HG03066 (cell line): ENCODE data around the gene CYP3A7.
"Not testable (repeated sequence)": the region's sequence is repeated elsewhere in the genome, so short reads cannot be mapped to it uniquely, and the experiment has no call there.

Experiments
- ATAC-seq: cut with Tn5 transposase; IDR thresholded peaks from one replicate; pipeline ENCODE4 v1.9.1; 2021; ENCODE audit warnings: low read depth; ENCODE audit not compliant: unreplicated experiment

Gene CYP3A7

DNA sequence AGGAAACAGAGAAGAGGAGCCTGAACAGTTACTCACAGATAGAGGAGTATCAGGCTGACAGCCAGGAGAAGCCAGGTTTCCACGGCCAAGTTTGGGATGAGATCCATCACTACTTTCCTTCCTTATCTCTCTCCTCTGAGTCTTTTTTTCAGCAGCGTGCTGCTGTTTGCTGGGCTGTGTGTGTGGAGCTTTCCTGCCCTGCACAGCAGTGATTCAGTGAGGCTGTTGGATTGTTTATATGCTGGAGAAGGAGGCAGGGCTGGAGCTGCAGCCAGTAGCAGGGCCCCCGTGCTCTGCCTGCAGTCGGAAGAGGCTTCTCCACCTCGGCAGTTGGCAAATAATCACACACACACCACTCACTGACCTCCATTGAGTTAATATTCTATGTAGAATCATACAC, at the start of gene CYP3A7:
TSS of gene CYP3A7 (minus strand) at position 210 of the 400 bp plus-strand sequence. CDS start at position 107, 103 bp downstream.
- ATAC-seq, result no peak

DNA sequence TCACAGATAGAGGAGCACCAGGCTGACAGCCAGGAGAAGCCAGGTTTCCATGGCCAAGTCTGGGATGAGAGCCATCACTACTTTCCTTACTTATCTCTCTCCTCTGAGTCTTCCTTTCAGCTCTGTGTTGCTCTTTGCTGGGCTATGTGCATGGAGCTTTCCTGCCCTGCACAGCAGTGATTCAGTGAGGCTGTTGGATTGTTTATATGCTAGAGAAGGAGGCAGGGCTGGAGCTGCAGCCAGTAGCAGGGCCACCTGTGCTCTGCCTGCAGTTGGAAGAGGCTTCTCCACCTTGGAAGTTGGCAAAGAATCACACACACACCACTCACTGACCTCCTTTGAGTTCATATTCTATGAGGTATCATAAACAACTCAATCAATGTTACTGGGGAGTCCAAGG, 49.0 kb upstream of the CYP3A7 start, which contains the start of gene CYP3A4:
TSS of gene CYP3A4 (minus strand) at position 178 of the 400 bp plus-strand sequence. CDS start at position 75, 103 bp downstream.
- no peak for ATAC-seq

DNA sequence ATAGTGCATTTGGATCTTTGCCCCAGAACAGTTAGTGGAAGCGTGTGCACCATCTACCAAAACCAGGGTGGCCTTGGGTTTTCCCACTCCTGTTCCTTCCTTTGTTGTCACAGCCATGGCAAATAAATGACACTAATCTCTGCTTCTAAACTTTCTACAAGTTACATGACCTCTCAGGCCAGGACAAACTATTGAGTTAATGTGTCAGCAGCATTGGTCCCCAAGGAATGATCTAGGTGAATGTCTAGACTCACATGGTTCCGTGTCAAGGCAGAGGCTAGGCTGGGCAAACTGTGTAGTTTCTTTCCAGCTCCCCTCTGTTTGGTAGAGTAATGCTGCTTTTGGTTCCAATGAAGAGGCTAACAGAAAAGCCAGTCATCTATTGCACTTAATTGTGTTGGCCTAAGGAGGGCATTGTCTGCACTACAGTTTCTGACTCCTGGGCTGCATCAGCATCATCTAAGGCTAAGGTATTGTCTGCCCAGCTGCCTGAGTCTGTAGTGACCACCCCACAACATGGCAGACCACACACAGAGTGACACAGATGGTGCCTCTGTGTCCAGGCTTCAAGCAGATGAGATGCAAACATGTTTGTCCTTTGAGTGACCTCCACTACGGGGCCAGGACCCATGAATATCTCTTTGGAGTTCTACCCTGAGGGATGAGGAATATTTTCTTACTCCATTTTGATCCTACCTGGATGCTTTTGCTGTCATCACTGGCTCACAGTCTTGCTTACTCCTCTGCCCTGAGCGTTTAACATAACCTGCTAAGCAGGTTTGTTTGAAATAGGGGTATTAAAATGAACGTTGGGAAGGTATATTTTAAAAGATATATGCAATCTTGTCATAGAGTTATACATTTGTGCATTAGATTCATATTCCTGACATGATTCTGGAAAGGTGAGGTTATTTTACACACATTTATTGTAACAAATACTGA, 47.3 kb upstream of the CYP3A7 start:
- ATAC-seq, result no peak

DNA sequence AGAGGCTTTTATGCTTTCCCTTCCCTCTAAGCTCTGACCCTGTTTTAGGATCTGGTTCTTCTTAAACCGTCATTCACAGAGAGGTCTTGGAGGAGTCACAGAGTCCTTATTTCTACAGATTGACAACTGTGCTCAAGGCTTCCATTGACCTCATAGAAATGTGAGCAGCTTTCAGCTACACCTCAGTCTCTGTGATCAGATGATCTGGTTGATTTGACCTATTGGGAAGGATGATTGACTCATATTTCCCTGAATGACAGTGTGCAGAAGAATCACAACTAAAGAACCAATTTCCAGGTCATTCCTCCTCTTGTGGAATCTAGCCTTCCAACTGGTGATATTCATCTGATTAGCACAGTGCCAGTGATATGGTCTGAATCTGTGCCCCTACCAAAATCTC, 45.6 kb upstream of the CYP3A7 start:
- ATAC-seq, result no peak

DNA sequence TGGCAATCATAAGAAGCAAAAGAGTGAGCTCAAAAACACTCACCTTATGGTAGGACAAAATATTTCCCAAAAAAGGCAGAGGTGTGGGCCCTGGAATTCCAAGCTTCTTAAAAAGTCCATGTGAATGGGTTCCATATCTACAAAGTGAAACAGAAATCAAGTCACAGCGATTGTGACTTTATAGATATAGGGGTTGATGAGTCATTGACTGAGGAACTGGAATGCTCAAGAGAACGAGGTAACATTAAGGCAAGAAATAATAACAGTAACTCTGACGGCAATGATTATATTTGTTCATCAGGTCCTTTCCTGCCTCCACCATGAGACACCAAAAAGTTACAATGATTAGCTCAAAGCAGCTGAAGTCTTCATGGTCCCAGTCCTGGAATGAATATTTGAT, 45.0 kb upstream of the CYP3A7 start:
- ATAC-seq, result no peak

DNA sequence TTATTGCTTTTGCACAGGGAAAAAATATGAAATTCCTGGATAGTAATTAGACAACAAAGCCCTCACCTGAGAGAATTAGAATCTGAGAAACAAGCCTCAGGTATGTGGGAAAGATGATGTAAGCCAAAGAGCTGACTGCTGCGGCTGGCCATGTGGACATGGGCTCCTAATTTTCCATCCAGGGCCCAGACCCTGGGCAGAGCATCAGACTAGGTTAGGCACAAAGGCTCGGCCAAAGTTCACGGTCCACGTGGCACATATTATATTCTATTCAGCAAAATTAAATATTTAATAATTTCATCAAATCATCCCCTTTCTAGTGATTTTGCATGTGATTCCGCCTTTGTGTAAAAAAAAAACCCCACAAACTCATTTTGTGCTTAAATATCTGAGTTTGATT, 43.9 kb upstream of the CYP3A7 start:
- ATAC-seq, result no peak

DNA sequence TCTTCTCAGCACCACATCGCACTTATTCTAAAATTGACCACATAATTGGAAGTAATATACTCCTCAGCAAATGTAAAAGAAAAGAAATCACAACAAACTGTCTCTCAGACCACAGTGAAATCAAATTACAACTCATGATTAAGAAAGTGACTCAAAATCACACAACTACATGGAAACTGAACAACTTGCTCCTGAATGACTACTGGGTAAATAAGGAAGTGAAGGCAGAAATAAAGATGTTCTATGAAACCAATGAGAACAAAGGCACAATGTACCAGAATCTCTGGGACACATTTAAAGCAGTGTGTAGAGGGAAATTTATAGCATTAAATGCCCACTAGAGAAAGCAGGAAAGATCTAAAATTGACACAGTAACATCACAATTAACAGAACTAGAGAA, 38.4 kb upstream of the CYP3A7 start:
- not testable (repeated sequence) for ATAC-seq

DNA sequence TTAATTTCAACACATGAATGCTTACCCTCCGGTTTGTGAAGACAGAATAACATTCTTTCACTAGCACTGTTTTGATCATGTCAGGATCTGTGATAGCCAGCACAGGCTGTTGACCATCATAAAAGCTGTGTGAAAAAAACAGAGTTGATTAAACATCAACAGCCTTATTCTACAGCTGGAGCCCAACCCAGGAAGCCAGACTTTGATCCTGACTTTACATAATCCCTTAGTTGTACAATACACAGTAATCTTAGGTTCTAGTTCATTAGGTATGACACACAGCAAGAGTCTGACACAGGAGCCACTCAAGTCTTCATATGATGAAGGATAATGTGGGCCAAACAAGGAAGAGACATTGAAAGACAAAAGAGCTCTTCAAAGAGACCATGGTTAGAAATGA, 37.6 kb upstream of the CYP3A7 start:
- no peak for ATAC-seq

DNA sequence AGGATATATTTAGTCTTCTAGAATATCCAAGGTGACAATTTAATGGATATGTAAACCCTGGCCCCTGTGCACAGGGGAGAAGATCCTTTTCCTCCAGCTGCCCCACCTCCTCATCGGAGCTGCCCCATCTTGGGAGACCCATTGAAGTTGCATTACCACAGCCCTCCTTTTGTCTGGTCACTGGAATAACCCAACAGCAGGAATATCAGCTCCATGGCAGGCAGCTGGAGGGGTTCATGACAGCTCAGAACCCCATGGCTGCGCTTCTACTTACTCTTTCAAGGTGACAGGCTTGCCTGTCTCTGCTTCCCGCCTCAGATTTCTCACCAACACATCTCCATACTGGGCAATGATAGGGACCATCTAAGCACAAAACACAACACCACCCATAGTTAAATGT, 34.5 kb upstream of the CYP3A7 start:
- ATAC-seq, result not testable (repeated sequence)

DNA sequence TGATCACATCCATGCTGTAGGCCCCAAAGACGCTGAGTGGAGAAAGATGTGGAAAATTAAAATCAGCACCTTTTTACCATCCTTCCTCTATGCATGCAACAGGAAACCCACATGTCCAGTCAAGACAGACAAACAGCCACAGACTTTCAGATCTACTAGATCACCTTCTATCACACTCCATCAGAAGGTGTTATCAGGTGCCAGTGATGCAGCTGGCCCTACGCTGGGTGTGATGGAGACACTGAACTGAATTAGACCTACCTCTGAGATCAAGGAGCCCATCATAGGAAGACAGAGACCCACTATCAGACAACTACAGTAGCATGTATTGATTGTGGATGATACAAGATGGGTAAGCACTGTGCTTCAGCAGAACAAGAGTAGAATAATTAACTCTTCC, 33.5 kb upstream of the CYP3A7 start:
- ATAC-seq, result no peak

DNA sequence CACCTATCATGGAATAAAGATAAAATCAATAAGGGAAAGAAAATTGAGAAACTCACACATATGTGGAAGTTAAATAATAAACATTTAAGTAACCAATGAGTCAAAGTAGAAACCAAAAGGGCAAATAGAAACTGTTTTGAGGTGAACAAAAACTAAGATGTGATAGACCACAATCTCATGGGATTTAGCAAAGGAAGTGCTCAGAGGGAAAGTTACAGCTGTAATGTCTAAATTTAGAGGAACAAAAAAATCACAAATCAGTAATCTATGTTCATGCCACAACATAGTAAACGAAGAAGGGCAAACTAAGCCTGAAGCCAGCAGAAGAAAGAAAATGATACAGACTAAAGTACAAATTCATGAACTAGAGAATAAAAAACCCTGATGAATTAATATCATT, 32.7 kb upstream of the CYP3A7 start:
- ATAC-seq, result peak; percentile 84

DNA sequence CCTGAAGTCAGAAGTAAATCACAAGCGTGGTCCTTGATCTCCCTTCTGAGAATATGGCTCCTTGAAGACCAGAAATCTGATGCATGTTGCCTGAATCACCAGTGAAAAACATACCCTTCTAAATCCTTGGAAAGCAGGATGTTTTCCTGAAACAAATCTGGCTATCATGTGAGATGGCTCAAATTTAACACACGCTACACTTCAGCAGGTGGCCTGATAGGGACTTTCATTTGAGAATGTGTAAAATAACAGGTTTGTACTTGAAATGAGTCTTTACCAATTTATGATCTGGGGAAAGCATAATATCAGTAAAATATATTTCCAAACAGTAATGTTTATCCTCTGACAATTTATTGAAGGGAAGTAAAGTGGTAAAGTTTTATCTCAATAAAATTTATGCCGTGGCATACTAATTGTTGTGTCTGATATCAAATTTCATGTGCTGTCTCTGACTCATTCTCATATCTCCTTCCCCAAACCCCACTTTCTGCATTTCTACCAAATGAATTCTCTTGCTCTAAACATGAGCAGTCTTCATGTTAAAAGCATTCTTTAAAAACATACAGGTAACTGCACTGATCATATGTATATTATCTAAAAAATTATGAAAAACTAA, 31.6 kb upstream of the CYP3A7 start:
- no peak for ATAC-seq

DNA sequence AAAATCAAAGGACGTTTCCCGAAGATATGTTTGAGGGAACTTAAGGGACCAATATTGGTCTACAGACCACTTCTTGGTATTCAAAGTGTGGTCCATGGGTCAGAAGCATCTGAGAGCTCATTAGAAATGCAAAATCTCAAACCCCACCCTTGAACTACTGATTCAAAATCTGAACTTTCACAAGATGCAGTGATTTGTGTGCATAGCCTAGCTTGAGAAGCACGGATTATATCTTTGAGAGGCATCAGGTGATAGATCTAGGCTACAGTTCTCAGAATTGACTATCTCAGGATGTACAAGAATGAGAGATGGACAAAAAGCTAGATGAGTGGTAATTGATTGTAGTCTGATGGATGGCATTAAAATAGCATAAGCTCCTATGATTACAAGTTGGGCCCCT, 29.5 kb upstream of the CYP3A7 start:
- no peak for ATAC-seq

DNA sequence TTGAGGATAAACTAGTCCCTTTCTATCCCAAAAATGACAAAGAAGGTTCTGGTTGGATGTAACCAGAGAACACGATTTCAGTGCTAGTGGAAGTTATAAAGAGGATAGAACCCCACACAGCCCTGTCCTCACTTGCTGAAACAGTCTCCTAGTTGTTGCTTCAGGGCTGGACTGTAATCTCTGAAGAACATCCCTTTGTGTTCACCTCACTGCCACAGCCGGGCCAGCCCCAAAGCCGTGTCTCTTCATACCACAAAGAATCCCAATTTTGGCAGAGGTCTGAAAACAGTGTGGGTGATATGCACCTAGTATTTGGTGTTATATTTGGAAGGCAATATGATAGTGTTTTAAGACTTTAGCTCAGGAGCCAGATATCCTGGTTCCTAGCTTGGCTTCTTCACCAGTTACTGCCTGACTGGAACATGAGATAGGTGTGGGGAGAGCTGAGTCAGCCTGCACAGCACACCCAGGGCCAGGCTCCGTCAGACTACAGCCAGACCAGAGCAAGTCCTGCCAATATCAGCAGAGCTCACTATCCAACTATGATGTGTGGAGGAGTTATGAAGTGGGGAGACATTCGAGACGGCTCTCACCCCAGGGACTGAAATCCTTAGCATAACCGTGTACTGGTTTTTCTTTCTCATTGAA, 27.8 kb upstream of the CYP3A7 start:
- no peak for ATAC-seq

DNA sequence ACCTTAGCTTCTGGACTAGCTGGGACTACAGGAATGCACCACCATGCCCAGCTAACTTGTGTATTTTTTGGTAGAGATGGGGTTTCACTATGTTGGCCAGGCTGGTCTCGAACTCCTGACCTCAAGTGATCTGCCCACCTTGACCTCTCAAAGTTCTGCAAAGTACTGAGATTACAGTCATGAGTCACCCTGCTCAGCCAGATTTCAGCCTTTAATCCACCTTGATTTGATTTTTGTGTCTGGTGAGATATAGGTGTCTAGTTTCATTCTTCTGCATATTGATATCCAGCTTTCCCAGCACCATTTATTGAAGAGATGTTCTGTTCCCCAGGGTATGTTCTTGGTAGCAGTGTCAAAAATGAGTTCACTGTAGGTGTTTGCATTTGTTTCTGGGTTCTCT, 20.1 kb upstream of the CYP3A7 start:
- no peak for ATAC-seq

DNA sequence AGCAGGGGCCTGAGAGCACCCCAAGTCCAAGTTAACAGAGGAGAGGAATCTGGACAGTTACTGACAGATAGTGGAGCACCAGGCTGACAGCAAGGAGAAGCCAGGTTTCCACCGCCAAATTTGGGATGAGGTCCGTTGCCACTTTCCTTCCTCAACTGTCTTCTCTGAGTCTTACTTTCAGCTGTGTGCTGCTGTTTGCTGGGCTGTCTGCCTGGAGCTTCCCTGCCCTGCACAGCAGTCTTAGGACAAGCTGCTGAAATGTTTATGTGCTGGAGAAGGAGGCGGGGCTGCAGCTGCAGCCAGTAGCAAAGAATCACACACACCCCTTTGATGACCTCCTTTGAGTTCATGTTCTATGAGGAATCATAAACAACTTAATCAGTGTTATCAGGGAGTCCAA, 17.4 kb upstream of the CYP3A7 start:
- ATAC-seq, result no peak

DNA sequence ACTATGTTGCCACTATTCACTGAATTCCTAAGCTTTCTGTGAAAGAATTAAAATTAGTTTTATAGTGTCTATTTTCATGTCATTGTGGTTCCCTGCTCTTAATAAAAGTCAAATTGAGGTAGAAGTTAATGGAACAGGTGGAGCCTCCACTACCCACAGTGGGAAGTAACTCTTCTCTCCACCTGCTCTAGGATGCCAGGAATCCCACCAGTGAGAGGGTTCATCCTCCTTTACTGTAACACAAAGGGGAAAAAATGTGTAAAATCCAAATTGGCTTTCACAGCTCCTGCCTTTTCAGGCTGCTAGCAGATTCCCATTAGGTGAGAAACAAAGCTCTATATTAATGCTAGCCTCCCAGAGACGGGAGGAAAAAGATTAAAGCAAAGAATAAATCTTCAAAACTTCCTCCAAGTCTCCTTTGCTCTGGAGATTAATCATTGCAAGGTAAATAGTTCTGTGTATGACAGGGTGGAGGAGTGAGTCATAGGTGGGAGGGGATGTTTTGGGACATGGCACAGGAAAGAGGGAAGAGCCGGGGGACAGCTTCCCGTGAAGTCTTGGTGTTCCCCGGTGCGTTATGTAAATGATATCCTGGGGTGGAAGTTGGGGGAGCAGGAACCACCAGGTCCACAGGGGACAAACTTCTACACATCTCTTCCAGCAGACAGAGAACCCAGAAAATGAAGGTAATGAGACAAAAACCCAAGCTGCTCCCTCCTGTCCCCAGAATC, 16.5 kb upstream of the CYP3A7 start:
- ATAC-seq, result not testable (repeated sequence)

DNA sequence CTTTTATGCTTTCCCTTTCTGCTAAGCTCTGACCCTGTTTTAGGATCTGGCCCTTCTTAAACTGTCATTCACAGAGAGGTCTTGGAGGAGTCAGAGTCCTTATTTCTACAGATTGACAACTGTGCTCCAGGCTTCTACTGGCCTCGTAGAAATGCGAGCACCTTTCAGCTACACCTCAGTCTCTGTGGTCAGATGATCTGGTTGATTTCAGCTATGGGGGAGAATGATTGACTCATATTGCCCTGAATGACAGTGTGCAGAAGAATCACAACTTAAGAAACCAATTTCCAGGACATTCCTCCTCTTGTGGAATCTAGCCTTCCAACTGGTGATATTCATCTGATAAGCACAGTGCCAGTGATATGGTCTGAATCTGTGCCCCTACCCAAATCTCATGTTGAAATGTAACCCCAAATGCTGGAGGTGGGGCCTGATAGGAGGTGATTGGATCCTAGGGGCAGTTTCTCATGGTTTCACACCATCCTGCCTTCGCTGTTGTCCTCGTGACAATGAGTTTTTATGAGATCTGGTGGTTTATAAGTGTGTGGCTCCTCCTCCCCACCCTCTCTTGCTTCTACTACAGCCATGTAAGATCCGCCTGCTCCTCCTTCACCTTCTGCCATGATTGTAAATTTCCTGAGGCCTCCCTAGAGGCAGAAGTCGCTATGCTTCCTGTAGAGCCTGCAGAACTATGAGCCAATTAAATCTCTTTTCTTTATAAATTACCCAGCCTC, 14.0 kb upstream of the CYP3A7 start:
- ATAC-seq, result no peak

DNA sequence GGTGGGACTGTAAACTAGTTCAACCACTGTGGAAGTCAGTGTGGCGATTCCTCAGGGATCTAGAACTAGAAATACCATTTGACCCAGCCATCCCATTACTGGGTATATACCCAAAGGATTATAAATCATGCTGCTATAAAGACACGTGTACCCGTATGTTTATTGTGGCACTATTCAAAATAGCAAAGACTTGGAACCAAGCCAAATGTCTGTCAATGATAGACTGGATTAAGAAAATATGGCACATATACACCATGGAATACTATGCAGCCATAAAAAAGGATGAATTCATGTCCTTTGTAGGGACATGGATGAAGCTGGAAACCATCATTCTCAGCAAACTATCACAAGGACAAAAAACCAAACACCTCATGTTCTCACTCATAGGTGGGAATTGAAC, 11.9 kb upstream of the CYP3A7 start:
- ATAC-seq, result not testable (repeated sequence)

DNA sequence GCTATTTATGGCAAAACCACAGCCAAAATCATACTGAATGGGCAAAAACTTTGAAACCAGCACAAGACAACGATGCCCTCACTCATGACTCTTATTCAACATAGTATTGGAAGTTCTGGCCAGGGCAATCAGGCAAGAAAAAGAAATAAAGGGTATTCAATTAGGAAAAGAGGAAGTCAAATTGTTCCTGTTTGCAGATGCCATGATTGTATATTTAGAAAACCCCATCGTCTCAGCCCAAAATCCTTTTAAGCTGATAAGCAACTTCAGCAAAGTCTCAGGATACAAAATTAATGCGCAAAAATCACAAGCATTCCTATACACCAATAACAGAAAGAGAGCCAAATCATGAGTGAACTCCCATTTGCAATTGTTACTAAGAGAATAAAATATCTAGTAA, 10.4 kb upstream of the CYP3A7 start:
- not testable (repeated sequence) for ATAC-seq
